ENCODE measurements around the gene TLE3. TPM values are rescaled to one million over a fixed set of nuclear protein-coding genes. Genes with fewer than 3 reads are reported as not detected.

The TLE3 gene
- 10 to 100 TPM; 59.2 TPM for total RNA-seq

- Mint-ChIP-seq H3K36me3 (ENCODE audit: low read depth) (peaks cover 32% of the 10 kb centered on the region), H3K27me3 (peaks cover 18% of the 10 kb centered on the region), H3K4me3 (peak within 1 kb of the TSS; percentile 99), H3K27ac (peak within 1 kb of the TSS; percentile 100), H3K4me1 (peaks cover 55% of the 10 kb centered on the region), H3K9me3 (no peaks in the 10 kb centered on the region)
- ChIA-PET CTCF (interaction anchor here (0.6 to 2.4 kb wide), 15 partner anchors 21 to 635 kb away, joined by 3 to 16 read pairs (median 3); no protein-coding TSS in a partner anchor), POLR2A (interaction anchor here (0.6 to 13.9 kb wide), 23 partner anchors 11 to 652 kb away, joined by 3 to 144 read pairs (median 5); partner anchors contain the start of gene RPLP1)
- peak; percentile 99 for DNase-seq
These were observed at the start of gene TLE3 for GRCh38 chr15:70097321-70098152. TLE3 (minus strand) TSS chr15:70097917; CDS start chr15:70096798, 1,119 bp downstream.

- Mint-ChIP-seq H3K27ac (no peak overlapping the region), H3K36me3 (ENCODE audit: low read depth) (no peaks in the 10 kb centered on the region), H3K9me3 (no peaks in the 10 kb centered on the region), H3K27me3 (peaks cover 41% of the 10 kb centered on the region), H3K4me1 (peaks cover 6% of the 10 kb centered on the region), H3K4me3 (no peak overlapping the region)
- POLR2A ChIA-PET, result no interaction called here
- no peak for DNase-seq
- CTCF ChIA-PET, result no interaction called here
These were observed 49.6 kb upstream of the TLE3 start for GRCh38 chr15:70147178-70147760.

GRCh38 chr15:70146771-70147170, 49.1 kb upstream of the TLE3 start:
- CTCF ChIA-PET, result no interaction called here

GRCh38 chr15:70146162-70146561, 48.4 kb upstream of the TLE3 start:
- H3K27me3 Mint-ChIP-seq, result peaks cover 42% of the 10 kb centered on the region
- POLR2A ChIA-PET, result no interaction called here
- H3K4me3 Mint-ChIP-seq, result no peak overlapping the region
- H3K4me1 Mint-ChIP-seq, result peaks cover 17% of the 10 kb centered on the region
- H3K27ac Mint-ChIP-seq, result no peak overlapping the region
- H3K9me3 Mint-ChIP-seq, result no peaks in the 10 kb centered on the region
- DNase-seq, result no peak
- no peaks in the 10 kb centered on the region for H3K36me3 Mint-ChIP-seq (ENCODE audit: low read depth)
- CTCF ChIA-PET, result no interaction called here

More at GRCh38 chr15:70146771-70147170, 49.1 kb upstream of the TLE3 start:
- Mint-ChIP-seq H3K9me3 (no peaks in the 10 kb centered on the region), H3K27ac (no peak overlapping the region), H3K4me1 (peaks cover 11% of the 10 kb centered on the region), H3K27me3 (peaks cover 41% of the 10 kb centered on the region), H3K4me3 (no peak overlapping the region), H3K36me3 (ENCODE audit: low read depth) (no peaks in the 10 kb centered on the region)
- DNase-seq, result no peak
- POLR2A ChIA-PET, result no interaction called here

GRCh38 chr15:70145261-70145660, 47.5 kb upstream of the TLE3 start:
- H3K4me1 Mint-ChIP-seq, result peaks cover 26% of the 10 kb centered on the region
- no peak overlapping the region for H3K27ac Mint-ChIP-seq
- ChIA-PET POLR2A (no interaction called here), CTCF (interaction anchor here (1.6 kb wide), 1 partner anchor 8 kb away, joined by 4 read pairs; no protein-coding TSS in a partner anchor)
- H3K36me3 Mint-ChIP-seq (ENCODE audit: low read depth), result no peaks in the 10 kb centered on the region
- H3K9me3 Mint-ChIP-seq, result no peaks in the 10 kb centered on the region
- H3K27me3 Mint-ChIP-seq, result peaks cover 46% of the 10 kb centered on the region
- DNase-seq, result no peak
- H3K4me3 Mint-ChIP-seq, result no peak overlapping the region

- Mint-ChIP-seq H3K9me3 (no peaks in the 10 kb centered on the region), H3K27me3 (peaks cover 36% of the 10 kb centered on the region), H3K27ac (no peak overlapping the region), H3K4me3 (no peak overlapping the region), H3K4me1 (peaks cover 31% of the 10 kb centered on the region), H3K36me3 (ENCODE audit: low read depth) (no peaks in the 10 kb centered on the region)
- POLR2A ChIA-PET, result interaction anchor here (0.9 to 1.0 kb wide), 2 partner anchors 43 to 45 kb away, joined by 3 read pairs; partner anchors contain the start of gene TLE3
- CTCF ChIA-PET, result interaction anchor here (1.0 kb wide), 1 partner anchor 325 kb away, joined by 3 read pairs; no protein-coding TSS in a partner anchor
- peak; percentile 21 for DNase-seq
These were observed 44.8 kb upstream of the TLE3 start for GRCh38 chr15:70142322-70143191.

DNA sequence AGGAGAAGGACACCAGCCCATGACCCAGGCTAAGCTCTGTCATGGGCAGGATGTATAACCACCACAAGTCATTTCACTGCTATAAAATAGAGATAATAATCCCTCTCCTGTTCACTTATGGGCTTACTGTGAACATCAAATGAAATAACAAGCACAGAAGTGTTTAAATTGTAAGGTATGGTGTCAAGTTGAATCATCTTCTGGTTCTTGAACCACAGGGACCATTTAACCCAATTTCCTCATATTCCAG, 44.3 kb upstream of the TLE3 start:
- no peaks in the 10 kb centered on the region for H3K9me3 Mint-ChIP-seq
- peaks cover 34% of the 10 kb centered on the region for H3K27me3 Mint-ChIP-seq
- DNase-seq, result no peak
- ChIA-PET POLR2A (interaction anchor here (0.9 to 1.1 kb wide), 3 partner anchors 42 to 50 kb away, joined by 3 read pairs; partner anchors contain the start of gene TLE3), CTCF (interaction anchor here (1.0 kb wide), 1 partner anchor 325 kb away, joined by 3 read pairs; no protein-coding TSS in a partner anchor)
- H3K36me3 Mint-ChIP-seq (ENCODE audit: low read depth), result no peaks in the 10 kb centered on the region
- H3K4me3 Mint-ChIP-seq, result no peak overlapping the region
- no peak overlapping the region for H3K27ac Mint-ChIP-seq
- H3K4me1 Mint-ChIP-seq, result peaks cover 31% of the 10 kb centered on the region

- CTCF ChIA-PET, result no interaction called here
- Mint-ChIP-seq H3K27me3 (peaks cover 30% of the 10 kb centered on the region), H3K27ac (no peak overlapping the region), H3K4me1 (peaks cover 31% of the 10 kb centered on the region), H3K36me3 (ENCODE audit: low read depth) (no peaks in the 10 kb centered on the region), H3K4me3 (no peak overlapping the region), H3K9me3 (no peaks in the 10 kb centered on the region)
- DNase-seq, result no peak
- POLR2A ChIA-PET, result interaction anchor here (0.9 to 2.7 kb wide), 3 partner anchors 42 to 50 kb away, joined by 3 to 13 read pairs (median 3); partner anchors contain the start of gene TLE3
These were observed 43.8 kb upstream of the TLE3 start for GRCh38 chr15:70141376-70142071.

- ChIA-PET POLR2A (interaction anchor here (1.1 to 2.7 kb wide), 2 partner anchors 41 to 49 kb away, joined by 3 to 13 read pairs; no protein-coding TSS in a partner anchor), CTCF (no interaction called here)
- Mint-ChIP-seq H3K27ac (no peak overlapping the region), H3K4me1 (peaks cover 31% of the 10 kb centered on the region), H3K4me3 (no peak overlapping the region), H3K9me3 (no peaks in the 10 kb centered on the region), H3K27me3 (peaks cover 28% of the 10 kb centered on the region), H3K36me3 (ENCODE audit: low read depth) (no peaks in the 10 kb centered on the region)
- no peak for DNase-seq
These were observed 43.0 kb upstream of the TLE3 start for GRCh38 chr15:70140543-70141375.

DNA sequence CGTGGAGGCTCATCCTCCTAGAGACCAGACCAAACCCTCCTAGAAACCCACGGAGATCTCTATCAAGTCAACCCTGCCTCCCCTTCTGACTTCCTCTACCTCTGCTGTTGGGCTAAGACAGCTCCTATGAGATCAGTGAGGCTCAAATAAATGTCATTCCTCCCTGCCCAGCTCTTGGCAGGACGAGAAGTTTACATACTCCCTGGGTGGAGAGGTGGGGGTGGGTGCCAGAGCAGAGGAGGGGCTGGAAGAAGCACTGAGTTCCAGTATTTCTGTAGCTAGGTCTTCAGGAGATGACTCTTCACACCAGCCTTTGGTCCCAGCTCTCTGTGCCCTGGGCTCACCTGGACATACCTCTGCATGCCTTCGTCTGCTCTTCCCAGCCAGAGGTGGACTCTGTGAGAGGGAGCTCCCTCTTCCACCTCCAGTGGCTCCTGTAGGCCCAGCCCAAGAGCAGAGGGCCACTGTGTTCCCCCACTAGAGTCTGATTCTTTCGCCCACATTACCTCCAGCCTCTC, 42.4 kb upstream of the TLE3 start:
- ChIA-PET CTCF (no interaction called here), POLR2A (interaction anchor here (2.7 kb wide), 1 partner anchor 40 kb away, joined by 13 read pairs; no protein-coding TSS in a partner anchor)
- no peaks in the 10 kb centered on the region for H3K36me3 Mint-ChIP-seq (ENCODE audit: low read depth)
- no peak overlapping the region for H3K27ac Mint-ChIP-seq
- no peak for DNase-seq
- peaks cover 26% of the 10 kb centered on the region for H3K27me3 Mint-ChIP-seq
- no peak overlapping the region for H3K4me3 Mint-ChIP-seq
- H3K4me1 Mint-ChIP-seq, result peaks cover 31% of the 10 kb centered on the region
- no peaks in the 10 kb centered on the region for H3K9me3 Mint-ChIP-seq

GRCh38 chr15:70137967-70138366, 40.2 kb upstream of the TLE3 start:
- Mint-ChIP-seq H3K27me3 (peaks cover 24% of the 10 kb centered on the region), H3K36me3 (ENCODE audit: low read depth) (no peaks in the 10 kb centered on the region), H3K27ac (no peak overlapping the region), H3K4me1 (peaks cover 30% of the 10 kb centered on the region), H3K9me3 (no peaks in the 10 kb centered on the region), H3K4me3 (no peak overlapping the region)
- ChIA-PET POLR2A (no interaction called here), CTCF (no interaction called here)
- DNase-seq, result no peak

All from activated CD4-positive, alpha-beta memory T cell treated with anti-CD3 and anti-CD28 coated beads, Interleukin-2, amount 10 ng/mL, durations not matched to agents 7 days and 5 days (primary cell).